Stimulated activated CD4-positive, alpha-beta T cell treated with anti-CD3 and anti-CD28 coated beads, Interleukin-4, amount 100 ng/mL, for 1 hour (primary cell): ENCODE data around the gene TRIM31.

Experiments used
- DNase-seq: peaks from one replicate; pipeline ENCODE4 v3.0.0-alpha.2; 2020

The TRIM31 gene

GRCh38 chr6:30074331-30075093 lies 38.4 kb downstream of the TRIM31 start:
- no peak for DNase-seq

DNA sequence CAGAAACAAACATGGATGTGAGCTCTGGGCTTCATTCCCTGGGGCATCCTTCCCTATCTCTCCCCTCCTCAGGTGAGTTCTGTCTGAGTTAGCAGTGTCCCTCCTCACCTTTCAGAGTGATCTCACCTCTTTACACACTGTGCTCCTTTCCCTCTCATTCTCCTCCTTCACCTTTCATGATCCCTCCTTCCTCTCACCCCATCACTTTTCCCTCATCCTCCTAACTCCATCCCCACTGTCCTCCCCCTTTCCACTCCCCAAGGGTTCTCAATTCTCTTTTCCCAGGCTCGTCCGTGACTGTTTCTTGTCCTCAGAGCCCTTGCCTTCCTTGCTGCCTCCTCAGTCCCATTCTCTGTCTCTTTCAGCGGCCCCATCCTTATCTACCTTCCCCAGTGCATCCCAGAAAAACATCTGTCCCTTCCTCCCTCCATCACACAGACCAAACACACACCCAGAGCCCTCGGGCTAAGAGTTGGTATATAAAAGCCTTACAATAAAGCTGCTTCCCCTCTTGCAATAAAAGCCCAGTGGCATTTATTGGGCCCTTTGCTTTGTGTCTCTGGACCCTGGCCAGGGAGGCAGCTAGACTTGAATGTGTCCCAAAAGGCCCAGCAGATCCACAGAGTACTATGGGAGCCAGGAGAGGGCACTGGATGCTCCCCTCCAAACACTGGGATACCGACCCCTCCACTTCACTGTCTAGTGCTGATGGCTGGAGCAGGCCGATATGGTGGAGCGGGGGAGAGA lies 39.2 kb downstream of the TRIM31 start:
- no peak for DNase-seq

GRCh38 chr6:30071858-30072257 lies 41.0 kb downstream of the TRIM31 start:
- no peak for DNase-seq

DNA sequence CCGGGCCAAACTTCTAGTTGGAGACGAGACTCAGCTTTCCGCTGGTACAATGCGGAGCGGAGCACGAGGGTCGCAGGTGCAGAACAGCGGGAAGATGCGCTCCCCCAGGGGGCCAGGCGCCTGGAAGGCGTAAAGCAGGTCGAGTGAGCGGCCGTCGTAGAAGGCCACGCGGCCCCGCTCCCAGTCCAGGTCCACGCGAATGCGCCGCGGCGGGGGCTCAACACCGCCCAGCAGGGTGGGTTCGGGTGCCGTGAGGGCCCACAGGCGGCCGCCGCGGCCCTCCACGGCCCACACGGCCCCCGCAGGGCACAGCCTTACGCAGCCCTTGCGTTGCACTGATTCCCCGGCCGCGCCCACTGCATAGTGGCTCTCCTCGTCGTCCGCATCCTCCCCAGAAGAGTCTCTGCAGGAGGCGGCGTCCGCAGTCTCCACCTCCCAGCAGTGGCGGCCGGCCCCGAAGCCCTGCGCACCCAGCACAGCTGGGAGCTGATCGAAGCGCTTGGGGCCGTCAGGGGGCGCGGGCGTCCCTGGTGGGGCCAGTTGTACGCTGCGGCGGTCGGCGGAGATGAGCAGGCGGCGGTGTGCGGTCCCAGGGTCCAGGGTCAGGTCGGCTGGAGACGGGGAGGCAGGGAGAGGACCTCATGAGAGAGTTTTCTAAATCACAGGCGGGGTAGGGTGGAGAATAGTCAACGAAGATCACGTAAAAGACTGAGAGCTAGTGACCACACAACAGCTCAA lies 41.6 kb downstream of the TRIM31 start:
- DNase-seq: no peak

GRCh38 chr6:30067460-30068139 lies 45.3 kb downstream of the TRIM31 start:
- DNase-seq: no peak

- peak; percentile 98 for DNase-seq
Observed at GRCh38 chr6:30066577-30067459, 46.1 kb downstream of the TRIM31 start, which contains the start of gene PPP1R11. Gene PPP1R11, plus strand, starts transcription at chr6:30067198. Its CDS starts 213 bp downstream, at chr6:30067411.

DNA sequence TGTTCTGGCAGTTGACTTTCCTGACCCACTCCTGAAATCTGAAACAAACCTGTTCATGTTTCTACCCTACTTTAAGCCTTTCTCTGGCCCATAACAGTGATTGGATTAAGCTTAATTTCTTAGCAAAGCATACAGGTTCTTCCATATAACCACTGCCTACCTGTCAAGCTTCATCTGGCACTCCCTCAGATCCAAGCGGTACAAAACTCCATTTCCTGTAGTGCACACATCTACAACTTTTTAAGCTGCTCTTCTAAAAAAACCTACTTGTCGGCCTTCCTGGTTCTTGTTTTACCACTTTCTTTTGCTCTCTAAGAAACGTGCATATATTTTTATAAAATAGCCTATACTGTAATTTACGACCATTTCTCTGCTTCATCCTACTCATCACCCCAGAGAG lies 46.8 kb downstream of the TRIM31 start:
- no peak for DNase-seq

- no peak for DNase-seq
Observed at GRCh38 chr6:30063315-30063714, 49.6 kb downstream of the TRIM31 start.

GRCh38 chr6:30062471-30063178 lies 50.3 kb downstream of the TRIM31 start:
- DNase-seq: no peak

DNA sequence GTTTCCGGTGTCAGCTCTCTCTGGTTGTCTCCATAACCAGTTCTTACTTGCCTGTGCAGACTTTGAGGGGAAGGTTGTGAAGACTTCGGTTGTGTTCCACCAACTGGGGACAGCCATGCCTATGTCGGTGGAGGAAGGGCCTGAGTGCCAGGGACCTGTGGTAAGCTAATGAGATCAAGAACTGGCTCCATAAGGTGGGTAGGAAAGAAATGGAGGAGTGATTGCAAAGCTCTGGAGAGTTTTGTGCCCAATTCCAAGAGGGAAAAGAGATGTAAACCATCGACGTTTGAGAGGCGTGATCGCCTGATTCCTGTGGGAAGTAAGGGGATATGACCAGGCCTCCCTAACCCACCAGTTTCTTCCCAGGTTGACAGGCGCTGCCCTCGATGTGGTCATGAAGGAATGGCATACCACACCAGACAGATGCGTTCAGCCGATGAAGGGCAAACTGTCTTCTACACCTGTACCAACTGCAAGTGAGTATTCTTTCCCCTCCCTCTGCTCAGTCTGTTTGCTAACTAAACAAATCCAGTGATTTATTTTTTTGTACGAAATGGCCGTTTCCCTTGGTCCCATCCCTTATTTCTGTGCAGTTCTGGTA lies 50.9 kb downstream of the TRIM31 start:
- DNase-seq: no peak

GRCh38 chr6:30061092-30061857 lies 51.6 kb downstream of the TRIM31 start, which contains the start of gene POLR1H:
Gene POLR1H, plus strand, starts transcription at chr6:30061265. Its CDS starts 260 bp downstream, at chr6:30061525.
- peak; percentile 84 for DNase-seq

DNA sequence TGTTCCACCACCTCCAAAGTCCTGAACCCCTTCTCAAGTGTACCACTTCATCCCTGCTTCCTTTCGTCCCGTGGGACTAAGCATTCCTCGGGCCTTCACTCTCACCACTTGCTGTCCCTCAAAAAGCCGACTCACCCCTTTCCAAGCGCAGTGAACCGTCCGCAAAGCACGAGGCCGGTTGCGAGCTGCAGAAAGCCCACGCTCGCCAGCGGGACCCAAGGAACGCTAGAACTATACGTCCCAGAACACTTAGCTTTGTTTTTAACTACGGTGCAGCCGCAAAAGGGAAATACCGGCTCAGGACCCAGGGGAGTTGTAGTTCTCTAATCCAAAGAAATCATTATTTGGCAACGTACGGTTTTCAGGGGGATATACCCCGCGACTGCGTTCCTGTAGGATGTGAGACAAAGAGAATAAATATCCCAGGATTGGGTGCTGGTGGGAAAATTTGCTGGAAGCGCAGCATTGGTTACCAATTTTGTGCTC lies 52.2 kb downstream of the TRIM31 start:
- DNase-seq: peak; percentile 42

DNA sequence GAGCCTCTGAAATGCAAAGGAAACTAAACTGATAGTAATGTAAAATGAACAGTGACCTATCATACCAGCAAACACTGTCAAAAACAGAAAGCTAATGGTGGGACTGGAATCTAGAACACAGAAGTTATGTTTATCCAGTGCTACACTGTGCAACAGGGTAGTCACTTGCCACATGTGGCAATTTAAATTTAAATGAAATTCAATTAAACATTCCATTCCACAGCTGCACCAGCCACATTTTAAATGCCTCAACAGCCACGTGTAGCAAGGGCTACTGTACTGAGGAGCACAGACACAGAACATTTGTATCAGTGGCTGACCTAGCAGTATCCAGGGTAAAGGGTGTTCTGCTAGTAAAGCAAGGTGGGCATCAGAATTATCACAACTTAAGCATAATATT lies 57.4 kb downstream of the TRIM31 start:
- DNase-seq: no peak

DNA sequence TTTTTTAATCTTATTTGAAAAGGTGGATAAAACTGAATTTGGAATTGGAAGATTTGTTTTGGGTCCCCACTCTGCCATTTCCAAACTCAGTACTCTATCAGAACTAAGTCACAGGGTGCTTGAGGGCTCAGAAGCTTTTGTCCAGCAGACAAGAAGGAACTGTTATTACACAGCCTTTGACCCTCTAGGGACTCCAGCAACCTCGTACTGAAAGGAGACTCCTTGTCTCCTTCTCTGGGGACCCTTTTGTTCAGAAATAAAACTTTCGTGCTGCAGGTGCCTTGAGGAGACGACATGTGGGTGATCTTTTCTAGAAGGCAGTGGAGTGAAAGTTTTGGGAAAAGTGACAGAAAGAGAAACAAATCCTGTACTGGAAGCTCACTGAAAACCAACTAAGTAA lies 59.2 kb downstream of the TRIM31 start:
- DNase-seq: no peak
